ENCODE data around the gene PHYKPL. TPM values are rescaled to one million over a fixed set of nuclear protein-coding genes. Genes with fewer than 3 reads are reported as not detected.

PHYKPL gene
- total RNA-seq, 1 experiment from 2014 or later = 43.9 TPM

- TF ChIP-seq CTCF (conservative IDR thresholded peaks at IDR 0.05; ENCODE audit: low read depth, low read length) = no peak
- no peak for TF ChIP-seq EZH2 (IDR thresholded peaks at IDR 0.05; ENCODE audit: borderline replicate concordance, low read depth, low read length, poor library complexity, severe bottlenecking)
- H3K9me3 ChIP-seq (ENCODE audit: low read depth, low read length, poor library complexity, severe bottlenecking) = no peaks in the 10 kb centered on the region
- DNase-seq (ENCODE audit: low spot score) = no peak
- intact Hi-C loops (cut with micrococcal nuclease; ENCODE audit: unreplicated experiment) = no loop called here
- POLR2A ChIA-PET (ENCODE audit: low non-redundant PET) = no interaction called here
- BruUV-seq (replicated peaks) = no TSS peak
- peaks cover 7% of the 10 kb centered on the region for H3K4me1 ChIP-seq (ENCODE audit: insufficient read depth, low read length, poor library complexity, severe bottlenecking)
- peaks cover 9% of the 10 kb centered on the region for H3K36me3 ChIP-seq (ENCODE audit: insufficient read depth, low read length, poor library complexity, severe bottlenecking)
- no peak overlapping the region for H3K27ac ChIP-seq (ENCODE audit: low read depth, low read length, poor library complexity, severe bottlenecking)
- CTCF ChIA-PET = no interaction called here
- no peak overlapping the region for H3K4me3 ChIP-seq (ENCODE audit: low read depth, low read length, poor library complexity, severe bottlenecking)
- no peaks in the 10 kb centered on the region for H3K27me3 ChIP-seq (replicated peaks; ENCODE audit: insufficient read depth, low read depth, low read length, poor library complexity)
Observed at GRCh38 chr5:178228609-178229008, 4.0 kb downstream of the PHYKPL start.

- no peak for TF ChIP-seq EZH2 (IDR thresholded peaks at IDR 0.05; ENCODE audit: borderline replicate concordance, low read depth, low read length, poor library complexity, severe bottlenecking)
- no peak for TF ChIP-seq CTCF (conservative IDR thresholded peaks at IDR 0.05; ENCODE audit: low read depth, low read length)
- Histone ChIP-seq H3K4me3 (ENCODE audit: low read depth, low read length, poor library complexity, severe bottlenecking) (no peak overlapping the region), H3K9me3 (ENCODE audit: low read depth, low read length, poor library complexity, severe bottlenecking) (no peaks in the 10 kb centered on the region), H3K27ac (ENCODE audit: low read depth, low read length, poor library complexity, severe bottlenecking) (no peak overlapping the region), H3K27me3 (replicated peaks; ENCODE audit: insufficient read depth, low read depth, low read length, poor library complexity) (no peaks in the 10 kb centered on the region), H3K36me3 (ENCODE audit: insufficient read depth, low read length, poor library complexity, severe bottlenecking) (peaks cover 9% of the 10 kb centered on the region), H3K4me1 (ENCODE audit: insufficient read depth, low read length, poor library complexity, severe bottlenecking) (peaks cover 7% of the 10 kb centered on the region)
- POLR2A ChIA-PET (ENCODE audit: low non-redundant PET) = no interaction called here
- no peak for DNase-seq (ENCODE audit: low spot score)
- intact Hi-C loops (cut with micrococcal nuclease; ENCODE audit: unreplicated experiment) = no loop called here
- BruUV-seq (replicated peaks) = no TSS peak
- CTCF ChIA-PET = no interaction called here
Observed at GRCh38 chr5:178227929-178228328, 4.7 kb downstream of the PHYKPL start.

- no peak for DNase-seq (ENCODE audit: low spot score)
- intact Hi-C loops (cut with micrococcal nuclease; ENCODE audit: unreplicated experiment) = no loop called here
- CTCF ChIA-PET = no interaction called here
- BruUV-seq (replicated peaks) = no TSS peak
- POLR2A ChIA-PET (ENCODE audit: low non-redundant PET) = no interaction called here
- H3K36me3 ChIP-seq (ENCODE audit: insufficient read depth, low read length, poor library complexity, severe bottlenecking) = peaks cover 9% of the 10 kb centered on the region
- peaks cover 7% of the 10 kb centered on the region for H3K4me1 ChIP-seq (ENCODE audit: insufficient read depth, low read length, poor library complexity, severe bottlenecking)
- H3K4me3 ChIP-seq (ENCODE audit: low read depth, low read length, poor library complexity, severe bottlenecking) = no peak overlapping the region
- no peak for TF ChIP-seq CTCF (conservative IDR thresholded peaks at IDR 0.05; ENCODE audit: low read depth, low read length)
- no peak for TF ChIP-seq EZH2 (IDR thresholded peaks at IDR 0.05; ENCODE audit: borderline replicate concordance, low read depth, low read length, poor library complexity, severe bottlenecking)
- H3K27ac ChIP-seq (ENCODE audit: low read depth, low read length, poor library complexity, severe bottlenecking) = no peak overlapping the region
- H3K9me3 ChIP-seq (ENCODE audit: low read depth, low read length, poor library complexity, severe bottlenecking) = no peaks in the 10 kb centered on the region
- H3K27me3 ChIP-seq (replicated peaks; ENCODE audit: insufficient read depth, low read depth, low read length, poor library complexity) = no peaks in the 10 kb centered on the region
Observed at GRCh38 chr5:178227138-178227659, 5.4 kb downstream of the PHYKPL start.
